ENCODE data around the gene CARD14.
"Not testable (repeated sequence)": the region's sequence is repeated elsewhere in the genome, so short reads cannot be mapped to it uniquely, and the experiment has no call there.

The CARD14 gene

DNA sequence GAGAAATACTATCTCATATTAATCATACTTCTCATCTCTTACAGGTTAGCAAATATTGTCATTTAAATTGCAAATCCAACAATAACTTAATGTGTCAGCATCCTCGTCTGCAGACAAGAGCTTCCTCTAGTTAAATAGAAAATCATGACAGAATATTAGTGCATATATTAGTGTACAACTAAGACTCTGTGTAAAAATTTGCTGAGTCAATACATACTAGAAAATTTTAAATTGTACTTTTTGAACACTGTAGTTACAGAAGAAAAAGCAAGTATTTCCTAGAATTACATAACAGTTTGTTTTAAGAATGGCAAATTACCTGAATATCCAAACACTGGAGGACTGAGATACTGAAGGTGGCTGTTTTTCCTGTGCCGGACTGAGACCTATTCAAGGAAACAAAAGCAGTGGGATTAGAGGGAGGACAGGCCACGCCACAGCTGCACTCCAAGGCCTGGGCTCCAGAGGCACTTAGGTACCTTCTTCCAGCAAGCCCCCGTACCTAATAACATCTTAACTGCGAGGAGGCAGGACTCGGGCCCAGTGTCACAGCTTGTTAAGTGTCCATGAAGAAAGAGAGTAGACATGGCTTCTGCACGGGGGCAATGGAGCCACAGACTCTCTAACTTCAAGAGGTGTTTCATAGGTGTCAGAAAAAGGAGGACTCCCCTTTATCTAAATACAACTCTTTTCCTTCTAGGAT is 28.2 kb upstream of the CARD14 start:
- no peaks in the 10 kb centered on the region for H3K9me3 Mint-ChIP-seq
- peaks cover 28% of the 10 kb centered on the region for H3K4me1 Mint-ChIP-seq (ENCODE audit: low read depth)
- H3K27ac Mint-ChIP-seq, result no peak overlapping the region
- no peaks in the 10 kb centered on the region for H3K27me3 Mint-ChIP-seq
- no peak overlapping the region for H3K4me3 Mint-ChIP-seq
- peaks cover 89% of the 10 kb centered on the region for H3K36me3 Mint-ChIP-seq (ENCODE audit: low read depth)

DNA sequence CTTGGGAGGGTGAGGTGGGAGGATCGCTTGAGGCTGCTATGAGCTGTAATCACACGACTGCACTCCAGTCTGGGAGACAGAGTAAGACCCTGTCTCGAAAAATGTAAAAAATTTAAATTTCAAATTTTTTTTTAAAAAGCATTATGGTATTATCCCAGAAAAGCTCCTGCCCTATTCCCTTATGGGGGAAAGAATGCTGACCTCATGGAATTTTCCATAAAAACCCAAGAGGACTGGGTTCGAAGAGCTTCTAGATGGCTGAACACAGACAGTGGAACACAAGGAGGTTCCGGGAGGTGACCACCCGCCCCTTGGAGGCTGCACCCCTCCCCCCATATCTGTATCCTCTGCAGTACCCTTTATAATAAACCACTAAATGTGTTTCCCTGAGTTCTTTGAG is 26.9 kb upstream of the CARD14 start:
- Mint-ChIP-seq H3K27ac (no peak overlapping the region), H3K4me1 (ENCODE audit: low read depth) (peaks cover 35% of the 10 kb centered on the region), H3K27me3 (no peaks in the 10 kb centered on the region), H3K4me3 (no peak overlapping the region), H3K9me3 (no peaks in the 10 kb centered on the region), H3K36me3 (ENCODE audit: low read depth) (peaks cover 76% of the 10 kb centered on the region)

DNA sequence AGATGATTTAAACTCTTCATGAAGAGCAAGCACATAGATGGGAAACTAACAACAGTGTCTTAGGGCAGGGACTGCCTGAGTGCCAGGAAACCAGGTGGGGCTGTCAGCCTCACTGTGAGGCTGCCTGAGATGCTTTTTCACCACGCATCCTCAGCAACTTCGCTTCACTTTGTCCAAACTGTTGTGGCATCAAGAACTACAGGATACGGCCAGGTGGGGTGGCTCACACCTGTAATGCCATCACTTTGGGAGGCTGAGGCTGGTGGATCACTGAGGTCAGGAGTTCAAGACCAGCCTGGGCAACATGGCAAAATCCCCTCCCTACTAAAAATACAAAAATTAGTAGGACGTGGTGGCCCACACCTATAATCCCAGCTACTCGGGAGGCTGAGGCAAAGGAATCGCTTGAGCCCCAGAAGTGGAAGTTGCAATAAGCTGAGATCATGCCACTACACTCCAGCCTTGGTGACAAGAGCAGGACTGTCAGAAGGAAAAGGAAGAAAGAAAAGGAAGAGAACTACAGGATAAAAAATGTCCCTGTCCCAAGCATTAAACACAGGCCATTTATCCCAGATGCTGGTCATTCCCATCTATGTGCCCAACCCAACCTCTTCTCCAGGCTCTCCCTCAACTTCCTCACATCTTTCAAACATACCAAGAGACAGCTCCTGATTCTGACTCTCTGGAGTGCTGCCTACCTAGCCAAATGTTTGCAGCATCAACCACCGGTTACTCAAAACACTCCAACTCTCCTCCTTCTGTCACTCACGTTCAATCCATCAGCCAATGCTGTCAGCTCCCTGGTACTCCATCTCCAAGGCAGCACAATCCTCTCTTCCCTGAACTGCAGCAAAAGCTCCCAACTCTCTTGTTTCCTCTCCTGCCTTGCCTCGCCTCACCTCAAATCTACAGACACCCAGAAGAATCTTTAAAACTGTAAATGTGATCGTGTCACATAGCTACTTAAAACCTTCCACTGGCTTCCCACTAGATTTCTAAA is 24.5 kb upstream of the CARD14 start:
- Mint-ChIP-seq H3K27ac (peak overlapping the region; percentile 83), H3K27me3 (no peaks in the 10 kb centered on the region), H3K4me3 (peak overlapping the region; percentile 92), H3K36me3 (ENCODE audit: low read depth) (peaks cover 51% of the 10 kb centered on the region), H3K4me1 (ENCODE audit: low read depth) (peaks cover 41% of the 10 kb centered on the region), H3K9me3 (no peaks in the 10 kb centered on the region)

DNA sequence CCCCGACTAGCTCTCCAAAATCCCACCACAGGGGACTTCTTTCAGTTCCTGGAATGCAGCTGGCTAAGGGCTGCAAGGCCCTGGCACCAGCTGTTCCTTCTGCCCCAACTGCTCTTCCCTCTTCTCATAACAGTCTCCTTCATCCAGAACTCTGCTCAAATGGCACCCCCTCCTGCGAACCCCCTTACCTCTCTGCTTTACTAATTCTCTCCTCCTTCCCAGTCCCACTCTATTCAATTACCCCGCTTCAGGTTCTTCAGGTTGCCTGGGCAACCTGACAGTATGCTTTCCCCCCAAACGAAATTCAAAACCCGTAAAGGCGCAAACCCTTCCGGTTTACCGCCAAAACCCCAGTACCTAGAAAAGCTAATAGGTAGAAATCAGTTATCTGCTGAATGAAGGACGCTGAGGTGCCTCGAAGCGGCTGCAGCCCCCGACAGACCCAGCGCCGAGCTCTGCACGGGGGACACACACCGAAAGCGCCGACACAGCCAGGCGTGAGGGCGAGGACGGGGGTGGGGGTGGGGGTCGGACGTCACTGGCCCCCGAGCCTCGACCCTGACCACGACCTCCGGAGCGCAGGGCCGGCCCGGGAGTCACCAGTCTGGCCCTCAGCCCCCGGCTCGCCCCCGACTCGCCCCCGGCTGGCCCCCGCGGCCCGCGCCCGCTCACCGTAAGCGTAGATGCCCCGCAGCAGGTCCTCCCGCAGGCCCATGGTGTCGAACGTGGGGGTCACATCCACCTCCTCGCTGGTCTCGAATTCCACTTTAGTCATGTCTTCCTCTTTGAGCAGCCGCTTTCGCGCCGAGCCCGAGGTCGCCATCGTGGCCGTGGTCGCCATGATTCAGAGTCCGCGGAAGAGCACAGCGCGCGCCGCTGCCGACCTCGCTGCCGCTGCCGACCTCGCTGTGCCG is 23.5 kb upstream of the CARD14 start:
- H3K27me3 Mint-ChIP-seq, result no peaks in the 10 kb centered on the region
- no peaks in the 10 kb centered on the region for H3K9me3 Mint-ChIP-seq
- peak overlapping the region; percentile 93 for H3K27ac Mint-ChIP-seq
- peak overlapping the region; percentile 92 for H3K4me3 Mint-ChIP-seq
- H3K36me3 Mint-ChIP-seq (ENCODE audit: low read depth), result peaks cover 46% of the 10 kb centered on the region
- H3K4me1 Mint-ChIP-seq (ENCODE audit: low read depth), result peaks cover 41% of the 10 kb centered on the region

DNA sequence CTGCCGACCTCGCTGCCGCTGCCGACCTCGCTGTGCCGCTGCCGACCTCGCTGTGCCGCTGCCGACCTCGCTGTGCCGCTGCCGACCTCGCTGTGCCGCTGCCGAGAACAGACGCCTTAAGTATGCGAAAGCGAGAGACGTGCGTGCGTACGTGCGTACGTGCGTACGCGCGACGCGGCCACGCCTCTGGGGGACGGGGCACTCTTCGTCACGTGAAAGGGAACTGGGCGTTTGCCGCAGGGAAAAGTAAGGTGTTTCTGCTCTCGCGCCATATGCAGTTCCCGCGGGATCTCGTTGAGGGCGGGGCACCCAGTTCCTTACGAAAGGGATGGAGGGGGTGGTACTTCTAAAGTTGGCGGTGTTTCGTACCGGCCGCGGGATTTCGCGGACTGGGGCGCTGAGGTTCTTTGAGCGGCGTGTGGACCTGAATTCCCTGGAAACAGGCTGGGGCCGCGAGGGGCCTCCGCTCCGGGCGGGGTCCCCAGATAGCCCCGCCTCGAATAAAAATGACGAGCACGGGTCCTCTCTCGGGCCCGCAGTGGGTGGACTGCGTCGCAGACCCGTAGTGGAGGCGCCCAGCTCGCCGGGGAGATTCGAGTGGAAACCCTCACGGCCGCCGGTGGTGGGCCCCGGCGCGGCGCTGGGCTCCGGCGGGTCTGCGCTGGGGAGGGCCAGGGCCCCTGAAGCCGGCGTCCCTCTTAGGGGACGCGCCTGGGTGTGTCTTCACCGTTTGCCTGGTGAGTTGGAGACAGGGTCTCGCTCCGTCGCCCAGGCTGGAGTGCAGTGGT is 22.6 kb upstream of the CARD14 start, which contains the start of gene EIF4A3:
EIF4A3 (minus strand) TSS at position 94 of the 788 bp plus-strand sequence. CDS start 167 bp downstream, outside the sequence.
- Mint-ChIP-seq H3K27ac (peak within 1 kb of the TSS; percentile 93), H3K27me3 (no peaks in the 10 kb centered on the region), H3K36me3 (ENCODE audit: low read depth) (peaks cover 38% of the 10 kb centered on the region), H3K4me3 (peak within 1 kb of the TSS; percentile 92), H3K4me1 (ENCODE audit: low read depth) (peaks cover 46% of the 10 kb centered on the region), H3K9me3 (no peaks in the 10 kb centered on the region)

DNA sequence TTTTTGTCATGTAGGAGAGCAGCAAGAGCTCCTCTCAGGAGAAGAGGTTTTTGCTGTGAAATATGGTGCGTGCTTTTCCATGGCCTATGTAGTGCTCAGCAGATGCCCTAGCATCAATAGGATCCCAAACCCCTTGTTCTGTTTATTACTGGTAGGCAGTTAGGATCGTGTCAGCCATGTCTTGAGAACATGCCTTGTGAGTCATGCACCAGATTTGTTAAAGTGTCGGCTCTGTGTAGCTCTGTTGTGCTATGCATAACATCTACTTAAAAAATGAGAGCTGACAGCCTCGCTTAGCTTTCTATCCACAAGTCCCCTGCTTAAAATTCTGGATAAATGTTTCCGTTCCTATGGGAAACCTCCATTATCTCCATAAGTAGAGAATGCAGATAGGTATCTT is 18.5 kb upstream of the CARD14 start:
- H3K4me3 Mint-ChIP-seq, result no peak overlapping the region
- peaks cover under 1% of the 10 kb centered on the region for H3K36me3 Mint-ChIP-seq (ENCODE audit: low read depth)
- H3K4me1 Mint-ChIP-seq (ENCODE audit: low read depth), result peaks cover 27% of the 10 kb centered on the region
- no peaks in the 10 kb centered on the region for H3K9me3 Mint-ChIP-seq
- H3K27me3 Mint-ChIP-seq, result no peaks in the 10 kb centered on the region
- H3K27ac Mint-ChIP-seq, result no peak overlapping the region

DNA sequence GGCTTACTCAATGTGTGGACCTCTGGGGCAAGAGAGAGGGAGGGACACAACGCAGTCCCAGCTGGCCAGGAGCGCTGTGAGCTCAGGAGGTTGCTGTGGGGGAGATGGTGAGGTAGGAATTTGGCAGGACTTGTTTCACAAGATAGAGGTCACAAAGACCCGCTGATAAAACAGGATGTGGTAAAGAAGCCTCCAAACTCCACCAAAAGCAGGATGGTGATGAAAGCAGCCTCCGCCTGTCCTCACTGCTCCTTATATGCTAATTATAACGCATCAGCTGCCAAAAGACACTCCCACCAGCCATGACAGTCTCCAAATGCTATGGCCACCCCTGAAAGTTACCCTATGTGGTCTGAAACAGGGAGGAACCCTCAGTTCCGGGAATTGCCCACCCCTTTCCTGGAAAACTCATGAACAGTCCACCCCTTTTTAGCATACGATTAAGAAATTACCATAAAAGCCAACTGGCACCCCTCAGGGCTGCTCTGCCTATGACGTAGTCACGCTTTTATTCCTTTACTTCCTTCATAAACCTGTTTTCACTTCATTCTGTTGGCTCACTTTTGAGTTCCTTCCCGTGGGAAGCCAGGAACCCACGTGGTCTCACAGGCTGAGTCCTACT is 17.6 kb upstream of the CARD14 start:
- H3K27ac Mint-ChIP-seq, result peak overlapping the region; percentile 15
- H3K36me3 Mint-ChIP-seq (ENCODE audit: low read depth), result no peaks in the 10 kb centered on the region

DNA sequence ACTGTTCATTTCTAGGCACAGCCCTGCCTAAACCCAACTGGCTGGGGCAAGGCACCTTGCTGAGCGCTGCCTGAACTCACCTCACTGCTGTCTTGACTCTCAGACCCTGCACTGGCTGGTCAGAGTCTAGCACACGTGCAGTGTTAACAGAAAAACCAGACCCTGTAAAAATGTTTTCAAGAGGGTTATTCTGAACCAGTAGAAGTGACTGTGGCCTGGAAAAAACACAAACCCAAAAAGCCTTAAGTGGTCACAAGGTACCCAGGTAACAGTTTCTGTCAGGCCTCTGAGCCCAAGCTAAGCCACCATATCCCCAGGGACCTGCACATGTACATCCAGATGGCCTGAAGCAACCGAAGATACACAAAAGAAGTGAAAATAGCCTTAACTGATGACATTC is 16.8 kb upstream of the CARD14 start:
- Mint-ChIP-seq H3K4me1 (ENCODE audit: low read depth) (peaks cover 19% of the 10 kb centered on the region), H3K27me3 (no peaks in the 10 kb centered on the region), H3K36me3 (ENCODE audit: low read depth) (no peaks in the 10 kb centered on the region), H3K9me3 (no peaks in the 10 kb centered on the region), H3K27ac (no peak overlapping the region), H3K4me3 (no peak overlapping the region)

More for the DNA sequence above, 17.6 kb upstream of the CARD14 start:
- H3K4me3 Mint-ChIP-seq, result no peak overlapping the region
- no peaks in the 10 kb centered on the region for H3K27me3 Mint-ChIP-seq
- H3K9me3 Mint-ChIP-seq, result no peaks in the 10 kb centered on the region
- peaks cover 23% of the 10 kb centered on the region for H3K4me1 Mint-ChIP-seq (ENCODE audit: low read depth)

DNA sequence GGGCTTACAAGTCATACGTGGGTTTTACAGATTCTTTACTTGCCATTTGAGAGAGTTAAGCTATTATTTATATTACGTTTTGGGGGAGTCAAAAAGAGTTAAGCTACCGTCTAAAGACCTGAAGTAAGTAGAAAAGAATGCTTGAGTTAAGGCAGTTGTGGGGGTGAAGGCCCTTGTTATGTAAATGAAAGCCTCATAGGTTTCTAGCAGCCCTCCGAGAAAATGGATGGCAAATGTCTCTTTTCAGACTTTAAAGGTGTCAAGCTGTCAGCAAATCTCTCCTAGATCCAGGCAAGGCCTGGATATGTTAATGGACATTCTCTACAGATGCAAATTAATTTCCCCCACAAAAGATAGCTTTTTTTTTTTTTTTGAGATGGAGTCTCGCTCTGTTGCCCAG is 15.7 kb upstream of the CARD14 start:
- H3K27me3 Mint-ChIP-seq, result no peaks in the 10 kb centered on the region
- peaks cover 14% of the 10 kb centered on the region for H3K4me1 Mint-ChIP-seq (ENCODE audit: low read depth)
- no peak overlapping the region for H3K4me3 Mint-ChIP-seq
- H3K9me3 Mint-ChIP-seq, result no peaks in the 10 kb centered on the region
- H3K27ac Mint-ChIP-seq, result no peak overlapping the region
- no peaks in the 10 kb centered on the region for H3K36me3 Mint-ChIP-seq (ENCODE audit: low read depth)

DNA sequence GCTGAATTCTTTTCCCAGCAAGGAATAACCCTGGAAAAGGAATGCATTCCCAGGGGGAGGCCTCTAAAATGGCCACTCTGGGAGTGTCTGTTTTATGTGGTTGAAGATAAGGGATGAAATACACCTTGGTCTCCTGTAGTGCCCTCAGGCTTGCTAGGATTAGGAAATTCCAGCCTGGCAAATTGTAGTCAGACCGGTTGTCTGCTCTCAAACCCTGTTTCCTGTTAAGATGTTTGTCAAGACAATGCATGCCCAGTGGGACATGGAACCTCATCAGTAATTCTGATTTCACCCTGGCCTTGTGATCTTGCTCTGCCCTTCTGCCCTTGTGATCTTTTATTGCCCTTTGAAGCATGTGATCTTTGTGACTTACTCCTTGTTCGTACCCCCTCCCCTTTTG is 14.2 kb upstream of the CARD14 start:
- H3K27me3 Mint-ChIP-seq; H3K27ac Mint-ChIP-seq; H3K9me3 Mint-ChIP-seq; H3K4me3 Mint-ChIP-seq; H3K36me3 Mint-ChIP-seq (ENCODE audit: low read depth): not testable (repeated sequence)
- H3K4me1 Mint-ChIP-seq (ENCODE audit: low read depth), result peaks cover 14% of the 10 kb centered on the region

DNA sequence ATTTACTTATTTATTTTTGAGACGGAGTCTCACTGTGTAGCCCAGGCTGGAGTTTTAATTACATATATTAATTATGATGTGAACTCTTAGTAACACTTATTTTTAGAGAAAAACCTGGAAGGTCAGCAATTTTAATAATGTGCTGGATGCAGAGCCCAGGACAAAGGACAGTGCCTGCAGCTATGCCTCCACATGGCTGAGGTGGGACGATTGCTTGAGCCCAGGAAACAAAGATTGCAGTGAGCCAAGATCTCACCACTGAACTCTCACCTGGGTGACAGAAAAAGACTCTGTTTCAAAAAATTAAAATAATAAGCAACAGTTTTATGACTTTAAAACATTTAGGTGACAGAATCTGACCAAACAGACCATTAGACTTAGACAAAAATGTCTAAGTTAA is 11.0 kb upstream of the CARD14 start:
- Mint-ChIP-seq H3K9me3 (no peaks in the 10 kb centered on the region), H3K36me3 (ENCODE audit: low read depth) (no peaks in the 10 kb centered on the region), H3K27me3 (peaks cover 11% of the 10 kb centered on the region), H3K4me3 (no peak overlapping the region), H3K4me1 (ENCODE audit: low read depth) (no peaks in the 10 kb centered on the region), H3K27ac (no peak overlapping the region)

DNA sequence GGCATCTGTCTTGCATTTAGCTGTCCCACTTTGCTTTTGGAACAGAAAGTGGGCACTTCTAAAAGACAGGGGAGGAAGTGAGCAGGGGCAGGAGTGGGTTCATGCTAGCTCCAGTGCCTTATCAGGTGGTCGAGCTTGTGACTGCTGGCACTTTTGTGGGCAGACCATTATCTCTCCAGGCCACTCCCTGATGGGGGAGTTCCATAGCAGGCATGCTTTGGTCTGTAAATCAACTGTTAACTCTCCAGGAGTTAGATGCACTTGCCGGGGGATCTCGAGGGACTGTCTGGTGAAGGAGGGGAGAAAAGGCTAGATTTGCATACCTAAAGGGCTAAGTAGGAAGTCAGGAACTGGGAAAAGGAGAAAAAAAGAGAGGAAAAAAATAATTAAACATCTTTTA is 9.3 kb upstream of the CARD14 start:
- Mint-ChIP-seq H3K4me3 (no peak overlapping the region), H3K9me3 (no peaks in the 10 kb centered on the region), H3K4me1 (ENCODE audit: low read depth) (no peaks in the 10 kb centered on the region), H3K36me3 (ENCODE audit: low read depth) (no peaks in the 10 kb centered on the region), H3K27me3 (peaks cover 11% of the 10 kb centered on the region), H3K27ac (no peak overlapping the region)

DNA sequence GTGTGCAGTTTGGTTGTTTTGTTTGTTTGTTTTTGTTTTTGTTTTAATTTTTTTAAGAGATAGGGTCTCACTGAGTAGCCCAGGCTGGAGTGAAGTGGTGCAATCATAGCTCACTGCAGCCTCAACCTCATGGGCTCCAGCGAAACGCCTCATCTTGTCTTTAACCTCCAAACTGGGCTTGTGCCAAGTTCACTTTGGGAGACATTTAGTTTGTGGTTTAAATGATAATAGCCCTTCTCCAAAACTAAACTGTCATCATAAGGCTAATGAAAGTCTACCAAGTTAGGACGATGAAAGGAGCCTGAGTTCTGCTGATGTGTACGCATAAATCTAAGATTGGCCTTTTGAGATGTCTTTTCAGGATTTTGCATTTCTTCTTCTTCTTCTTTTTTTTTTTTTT is 6.5 kb upstream of the CARD14 start:
- Mint-ChIP-seq H3K4me1 (ENCODE audit: low read depth) (no peaks in the 10 kb centered on the region), H3K4me3 (no peak overlapping the region), H3K9me3 (no peaks in the 10 kb centered on the region), H3K36me3 (ENCODE audit: low read depth) (no peaks in the 10 kb centered on the region), H3K27me3 (peaks cover 11% of the 10 kb centered on the region), H3K27ac (no peak overlapping the region)

Data from stimulated activated naive CD8-positive, alpha-beta T cell treated with anti-CD3 and anti-CD28 coated beads, Interleukin-15, Interleukin-2, amounts not matched to agents 100 ng/mL and 50 ng/mL, for 24 hours (primary cell).